ENCODE results near the gene CTXN1.

Gene CTXN1

DNA sequence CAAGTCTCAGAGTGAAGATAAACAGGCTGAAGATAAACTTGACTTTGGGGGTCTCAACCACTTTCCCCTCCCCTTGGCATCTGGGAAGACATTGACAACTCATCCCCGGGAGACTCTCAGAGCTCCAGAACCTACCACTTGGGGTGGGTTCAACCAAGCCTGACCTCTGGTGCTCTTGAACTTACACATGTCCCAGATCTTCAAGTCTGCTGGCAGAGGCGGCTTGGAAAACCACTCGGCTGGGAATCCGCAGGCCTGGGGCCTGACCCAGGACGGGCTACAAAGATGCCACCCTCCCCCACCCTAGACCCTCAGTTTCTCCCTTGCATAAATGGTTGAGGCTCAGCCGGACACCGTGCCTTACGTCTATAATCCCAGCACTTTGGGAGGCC is 37.1 kb downstream of the CTXN1 start:
- Mint-ChIP-seq H3K4me1 (no peaks in the 10 kb centered on the region), H3K27ac (no peak overlapping the region), H3K27me3 (peaks cover 42% of the 10 kb centered on the region), H3K36me3 (no peaks in the 10 kb centered on the region), H3K9me3 (no peaks in the 10 kb centered on the region), H3K4me3 (no peak overlapping the region)
- ATAC-seq, result no peak

DNA sequence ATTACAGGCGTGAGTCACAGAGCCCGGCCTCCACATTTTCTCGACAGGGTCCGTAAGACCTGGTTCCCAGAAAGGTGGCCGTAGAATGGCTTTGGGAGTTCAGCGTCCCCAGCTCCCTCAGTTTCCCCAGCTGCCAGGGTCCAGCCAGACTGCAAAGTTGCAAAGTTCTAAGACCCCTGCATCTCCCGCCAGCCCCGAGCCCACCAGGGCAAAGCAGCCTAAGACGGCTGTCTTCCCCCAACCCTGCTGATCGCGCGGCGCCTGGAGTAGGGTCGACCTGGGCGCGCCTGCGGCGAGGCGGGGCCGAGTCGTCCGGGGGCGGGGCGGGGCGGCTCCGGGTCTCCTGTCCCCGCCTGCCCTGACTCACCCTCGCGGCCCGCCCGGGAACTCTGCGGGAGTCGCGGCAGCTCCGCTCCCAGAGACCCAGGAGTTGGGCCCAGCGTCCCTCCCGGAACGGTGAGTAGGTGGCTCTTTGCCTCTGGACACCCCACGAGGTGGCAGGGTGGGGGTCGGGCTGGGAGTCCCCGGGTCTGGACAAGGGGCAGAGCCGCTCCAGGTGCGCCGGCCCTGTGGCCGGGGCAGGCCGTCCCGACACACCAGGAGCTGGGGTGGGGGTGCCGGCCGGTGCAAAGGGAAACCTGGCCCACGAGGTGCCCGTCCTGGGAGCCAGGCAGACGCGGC is 37.6 kb downstream of the CTXN1 start, which contains the start of gene LRRC8E:
Gene LRRC8E (plus strand): TSS at position 366 of the 681 bp plus-strand sequence. CDS start 7,094 bp downstream, outside the sequence.
- Mint-ChIP-seq H3K36me3 (no peaks in the 10 kb centered on the region), H3K4me1 (no peaks in the 10 kb centered on the region), H3K4me3 (no peak within 1 kb of the TSS), H3K27me3 (peaks cover 39% of the 10 kb centered on the region), H3K27ac (no peak within 1 kb of the TSS), H3K9me3 (no peaks in the 10 kb centered on the region)
- ATAC-seq, result peak; percentile 50

- Mint-ChIP-seq H3K36me3 (no peaks in the 10 kb centered on the region), H3K9me3 (no peaks in the 10 kb centered on the region), H3K27ac (no peak overlapping the region), H3K4me1 (no peaks in the 10 kb centered on the region), H3K4me3 (no peak overlapping the region), H3K27me3 (peaks cover 33% of the 10 kb centered on the region)
- ATAC-seq, result no peak
These were observed 38.4 kb downstream of the CTXN1 start for GRCh38 chr19:7887408-7888144.

DNA sequence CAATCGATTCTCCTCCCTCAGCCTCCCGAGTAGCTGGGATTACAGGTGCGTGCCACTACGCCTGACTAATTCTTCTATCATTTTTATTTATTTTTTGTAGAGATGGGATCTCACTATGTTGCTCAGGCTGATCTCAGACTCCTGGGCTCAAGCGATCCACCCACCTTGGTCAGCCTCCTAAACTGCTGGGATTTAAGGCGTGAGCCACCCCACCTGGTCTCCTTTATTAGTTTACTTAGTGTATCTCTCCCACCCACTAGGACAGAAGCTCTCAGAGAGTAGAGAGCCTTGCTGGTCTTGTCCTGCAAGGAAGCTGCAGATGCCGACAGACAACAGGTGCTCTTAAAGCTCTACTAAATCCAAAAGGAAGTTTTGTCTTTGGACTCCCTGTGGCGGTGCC is 40.1 kb downstream of the CTXN1 start:
- no peak for ATAC-seq
- Mint-ChIP-seq H3K9me3 (peaks cover 3% of the 10 kb centered on the region), H3K4me1 (no peaks in the 10 kb centered on the region), H3K27me3 (peaks cover 31% of the 10 kb centered on the region), H3K36me3 (no peaks in the 10 kb centered on the region), H3K4me3 (no peak overlapping the region), H3K27ac (no peak overlapping the region)

GRCh38 chr19:7883796-7884570 is 42.0 kb downstream of the CTXN1 start:
- H3K4me3 Mint-ChIP-seq, result no peak overlapping the region
- no peak for ATAC-seq
- H3K36me3 Mint-ChIP-seq, result no peaks in the 10 kb centered on the region
- H3K9me3 Mint-ChIP-seq, result peaks cover 3% of the 10 kb centered on the region
- H3K27me3 Mint-ChIP-seq, result peaks cover 19% of the 10 kb centered on the region
- H3K27ac Mint-ChIP-seq, result no peak overlapping the region
- H3K4me1 Mint-ChIP-seq, result no peaks in the 10 kb centered on the region

- Mint-ChIP-seq H3K27me3 (peaks cover 14% of the 10 kb centered on the region), H3K4me3 (no peak overlapping the region), H3K4me1 (no peaks in the 10 kb centered on the region), H3K27ac (no peak overlapping the region), H3K36me3 (no peaks in the 10 kb centered on the region), H3K9me3 (peaks cover 3% of the 10 kb centered on the region)
- ATAC-seq, result no peak
These were observed 42.8 kb downstream of the CTXN1 start for GRCh38 chr19:7883105-7883504.

- Mint-ChIP-seq H3K4me1 (no peaks in the 10 kb centered on the region), H3K36me3 (no peaks in the 10 kb centered on the region), H3K4me3 (no peak overlapping the region), H3K27ac (no peak overlapping the region), H3K27me3 (peaks cover 2% of the 10 kb centered on the region), H3K9me3 (peaks cover 3% of the 10 kb centered on the region)
- ATAC-seq, result no peak
These were observed 44.0 kb downstream of the CTXN1 start for GRCh38 chr19:7881910-7882309.

DNA sequence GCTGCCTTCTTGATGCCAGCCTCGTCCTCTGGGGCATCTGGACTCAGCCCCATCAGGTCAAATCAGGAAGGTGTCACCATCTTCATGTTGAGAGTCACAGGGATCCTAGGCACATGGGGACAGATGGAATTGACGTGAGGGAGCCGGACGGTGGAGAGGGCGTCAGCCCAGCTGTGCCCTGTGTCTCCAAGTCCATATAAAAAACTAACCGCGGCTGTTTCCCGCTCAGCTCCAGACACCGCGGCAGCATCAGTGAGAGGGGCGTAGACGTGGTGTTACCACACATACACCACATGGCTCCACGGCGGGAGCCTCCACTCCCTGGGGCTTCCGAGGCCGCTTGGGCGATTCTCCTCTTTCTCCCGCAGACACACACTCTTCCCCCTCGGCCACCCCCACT is 46.1 kb downstream of the CTXN1 start:
- ATAC-seq, result no peak
- no peak overlapping the region for H3K27ac Mint-ChIP-seq
- peaks cover 12% of the 10 kb centered on the region for H3K27me3 Mint-ChIP-seq
- no peaks in the 10 kb centered on the region for H3K4me1 Mint-ChIP-seq
- H3K36me3 Mint-ChIP-seq, result no peaks in the 10 kb centered on the region
- no peak overlapping the region for H3K4me3 Mint-ChIP-seq
- H3K9me3 Mint-ChIP-seq, result peaks cover 3% of the 10 kb centered on the region

DNA sequence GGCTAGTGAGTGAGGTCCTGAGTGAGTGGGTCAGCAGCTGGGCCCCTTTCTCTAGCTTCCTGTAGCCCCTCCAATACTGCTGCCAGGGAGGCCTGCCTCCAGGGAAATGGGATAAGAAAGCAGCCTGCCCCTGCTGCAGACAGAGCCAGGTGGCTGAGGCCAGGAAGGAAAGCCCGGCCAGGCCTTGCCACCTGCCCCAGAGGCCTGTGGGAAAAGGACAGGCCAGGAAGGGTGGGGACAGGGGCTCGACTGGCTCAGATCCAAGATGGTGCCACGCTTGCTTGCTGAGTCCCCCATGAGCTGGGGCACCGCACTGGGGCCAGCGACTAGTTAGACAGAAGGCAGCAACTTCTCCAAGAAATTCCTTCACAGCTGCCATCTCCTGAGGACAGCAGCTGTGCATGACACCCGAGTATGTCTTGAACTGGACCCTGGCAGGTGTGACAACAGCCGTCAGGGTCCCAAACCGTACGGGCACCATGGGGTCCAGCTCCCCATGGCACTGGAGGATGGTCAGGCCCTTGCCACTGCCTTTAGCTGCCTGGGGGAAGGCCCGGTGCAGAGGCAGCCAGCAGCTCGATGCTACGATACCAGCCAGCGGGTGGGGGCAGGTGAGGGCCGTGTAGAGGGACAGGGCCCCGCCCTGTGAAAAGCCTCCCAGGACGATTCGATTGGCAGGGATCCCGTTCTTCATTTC is 46.7 kb downstream of the CTXN1 start:
- peaks cover 3% of the 10 kb centered on the region for H3K9me3 Mint-ChIP-seq
- no peaks in the 10 kb centered on the region for H3K4me1 Mint-ChIP-seq
- no peaks in the 10 kb centered on the region for H3K36me3 Mint-ChIP-seq
- no peak overlapping the region for H3K27ac Mint-ChIP-seq
- no peak overlapping the region for H3K4me3 Mint-ChIP-seq
- no peak for ATAC-seq
- H3K27me3 Mint-ChIP-seq, result peaks cover 17% of the 10 kb centered on the region

GRCh38 chr19:7877249-7877836 is 48.6 kb downstream of the CTXN1 start:
- H3K9me3 Mint-ChIP-seq, result peaks cover 3% of the 10 kb centered on the region
- ATAC-seq, result no peak
- H3K4me3 Mint-ChIP-seq, result no peak overlapping the region
- peaks cover 30% of the 10 kb centered on the region for H3K27me3 Mint-ChIP-seq
- H3K27ac Mint-ChIP-seq, result no peak overlapping the region
- H3K4me1 Mint-ChIP-seq, result peaks cover 11% of the 10 kb centered on the region
- H3K36me3 Mint-ChIP-seq, result no peaks in the 10 kb centered on the region

GRCh38 chr19:7874897-7875273 is 51.0 kb downstream of the CTXN1 start:
- Mint-ChIP-seq H3K9me3 (peaks cover 15% of the 10 kb centered on the region), H3K36me3 (peaks cover 7% of the 10 kb centered on the region), H3K4me3 (no peak overlapping the region), H3K27me3 (peaks cover 54% of the 10 kb centered on the region), H3K27ac (no peak overlapping the region), H3K4me1 (peaks cover 32% of the 10 kb centered on the region)
- ATAC-seq, result no peak
